Lower lobe of right lung (tissue), 2 donors: ENCODE results near the gene C14orf119. TPM values are rescaled to one million over a fixed set of nuclear protein-coding genes. Genes with fewer than 3 reads are reported as not detected.
A peak's percentile ranks its signal among the peaks of the same experiment; 100 is the strongest.

ENCODE experiments used
- ATAC-seq, 2 donors: fragments of 200-7000 bp; cut with Tn5 transposase; one replicate each; pipeline ENCODE4 v1.9.1; 2020 to 2022; ENCODE audit warnings: mild to moderate bottlenecking in 2 of 2, moderate library complexity in 2 of 2
- DNase-seq: peaks from one replicate; pipeline ENCODE4 v3.0.0-alpha.2; 2020
- H3K27ac ChIP-seq: fragments of 200-600 bp; one replicate; pipeline ENCODE4 v1.8.0; 2022
- H3K27me3 ChIP-seq: fragments of 200-600 bp; one replicate; pipeline ENCODE4 v1.8.0; 2022; ENCODE audit warnings: low read depth
- H3K36me3 ChIP-seq: fragments of 200-600 bp; one replicate; pipeline ENCODE4 v1.8.0; 2022; ENCODE audit warnings: mild to moderate bottlenecking
- H3K4me1 ChIP-seq: fragments of 200-600 bp; one replicate; pipeline ENCODE4 v1.8.0; 2022
- H3K4me3 ChIP-seq: fragments of 200-600 bp; one replicate; pipeline ENCODE4 v1.8.0; 2022; ENCODE audit warnings: mild to moderate bottlenecking
- H3K9me3 ChIP-seq: fragments of 200-600 bp; one replicate; pipeline ENCODE4 v1.8.0; 2022
- CTCF ChIP-seq: fragments of 200-600 bp; IDR thresholded peaks from one replicate; pipeline ENCODE4 v1.8.0; 2022; ENCODE audit warnings: antibody characterized with exemption, mild to moderate bottlenecking
- intact Hi-C: fragments of 100-400 bp; cut with DNase I; formaldehyde crosslinking; loops from one replicate; pipeline ENCODE4 v1.11.0; 2022
- total RNA-seq: library from RNA; stranded (reverse); fragmentation: NEBNext Ultra II Directional; extraction: Animal tissue kit (Norgen Biotek cat#: 25700); gene quantifications from one replicate; pipeline ENCODE4 v1.2.1, GENCODE V29; 2021
- donor health status: DM: no; HTN: yes; CAD: no; lungs with severe emphysema.

C14orf119 gene
- total RNA-seq, 1 donor from 2014 or later: 53.3 TPM

- TF ChIP-seq CTCF: no peak
- peaks cover 4% of the 10 kb centered on the region for H3K36me3 ChIP-seq
- ATAC-seq (no peak), DNase-seq (no peak)
- no peaks in the 10 kb centered on the region for H3K27me3 ChIP-seq
- H3K9me3 ChIP-seq: no peaks in the 10 kb centered on the region
- intact Hi-C loops: no loop called here
- no peak overlapping the region for H3K4me3 ChIP-seq
- no peaks in the 10 kb centered on the region for H3K4me1 ChIP-seq
- H3K27ac ChIP-seq: no peak overlapping the region
These were observed 41.3 kb downstream of the C14orf119 start for GRCh38 chr14:23136566-23137133.

- Histone ChIP-seq H3K9me3 (no peaks in the 10 kb centered on the region), H3K4me1 (peaks cover 2% of the 10 kb centered on the region), H3K27me3 (no peaks in the 10 kb centered on the region), H3K4me3 (no peak overlapping the region), H3K36me3 (peaks cover 4% of the 10 kb centered on the region), H3K27ac (no peak overlapping the region)
- no peak for TF ChIP-seq CTCF
- DNase-seq (no peak), ATAC-seq (peak; percentile 29 to 42)
- intact Hi-C loops: no loop called here
These were observed 42.0 kb downstream of the C14orf119 start for GRCh38 chr14:23137192-23137812.

DNA sequence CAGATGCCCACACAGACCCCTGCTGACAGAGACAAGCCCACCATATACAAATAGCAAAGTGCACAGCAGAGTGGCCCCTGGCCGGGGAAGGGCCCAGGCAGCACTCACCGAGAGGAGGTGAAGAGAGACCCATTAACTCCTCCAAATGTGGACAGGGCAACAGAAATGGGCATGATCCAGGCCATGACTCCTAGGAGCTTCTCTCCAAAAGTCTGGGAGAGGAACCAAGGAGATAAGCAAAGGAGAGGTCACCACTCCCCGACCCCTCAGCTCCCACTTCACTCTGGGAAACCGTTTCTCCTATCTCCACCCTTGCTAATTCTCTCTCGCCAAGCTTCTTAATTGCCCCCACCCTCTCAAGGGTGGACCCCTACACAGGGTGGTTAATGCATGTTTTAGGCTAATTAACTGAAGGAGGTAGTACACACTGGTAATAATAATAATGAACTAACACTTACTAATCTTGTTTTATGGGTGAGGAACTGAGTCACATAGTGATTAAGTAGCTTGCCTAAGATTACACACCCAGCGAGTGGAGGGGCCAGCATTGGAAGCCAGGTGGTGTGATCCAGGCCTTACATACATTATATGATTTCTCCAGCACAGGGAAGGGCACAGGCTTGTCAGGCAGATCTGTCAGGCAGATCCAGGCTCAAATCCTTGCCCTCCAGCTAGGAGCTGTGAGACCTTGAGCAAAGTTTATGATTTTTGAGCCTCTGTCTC, 42.7 kb downstream of the C14orf119 start:
- no peak for TF ChIP-seq CTCF
- Histone ChIP-seq H3K27me3 (no peaks in the 10 kb centered on the region), H3K27ac (no peak overlapping the region), H3K9me3 (no peaks in the 10 kb centered on the region), H3K4me1 (peaks cover 8% of the 10 kb centered on the region), H3K36me3 (peaks cover 8% of the 10 kb centered on the region), H3K4me3 (no peak overlapping the region)
- intact Hi-C loops: no loop called here
- DNase-seq (no peak), ATAC-seq (peak in 1 of 2 donors; percentile 8)

DNA sequence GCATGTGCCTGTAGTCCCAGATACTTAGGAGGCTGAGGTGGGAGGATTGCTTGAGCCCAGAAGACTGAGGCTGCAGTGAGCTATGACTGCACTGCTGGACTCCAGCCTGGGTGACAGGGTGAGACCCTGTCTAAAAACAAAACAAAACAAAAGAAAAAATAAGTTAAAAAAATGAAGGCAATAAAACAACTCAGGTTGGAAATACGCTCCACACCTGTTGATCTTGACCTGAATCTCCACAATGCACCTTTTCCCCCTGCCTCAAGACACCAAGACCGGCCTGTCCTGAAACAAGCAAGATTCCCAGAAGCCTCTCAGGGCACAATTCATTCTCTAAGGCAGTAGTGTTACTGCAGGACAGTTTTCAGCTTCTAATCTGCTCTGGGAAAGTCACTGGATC, 44.6 kb downstream of the C14orf119 start:
- no peak for ATAC-seq
- no peaks in the 10 kb centered on the region for H3K9me3 ChIP-seq
- H3K4me1 ChIP-seq: peaks cover 8% of the 10 kb centered on the region
- TF ChIP-seq CTCF: no peak
- no peak for DNase-seq
- intact Hi-C loops: no loop called here
- no peak overlapping the region for H3K27ac ChIP-seq
- H3K36me3 ChIP-seq: peaks cover 8% of the 10 kb centered on the region
- no peak overlapping the region for H3K4me3 ChIP-seq
- no peaks in the 10 kb centered on the region for H3K27me3 ChIP-seq

DNA sequence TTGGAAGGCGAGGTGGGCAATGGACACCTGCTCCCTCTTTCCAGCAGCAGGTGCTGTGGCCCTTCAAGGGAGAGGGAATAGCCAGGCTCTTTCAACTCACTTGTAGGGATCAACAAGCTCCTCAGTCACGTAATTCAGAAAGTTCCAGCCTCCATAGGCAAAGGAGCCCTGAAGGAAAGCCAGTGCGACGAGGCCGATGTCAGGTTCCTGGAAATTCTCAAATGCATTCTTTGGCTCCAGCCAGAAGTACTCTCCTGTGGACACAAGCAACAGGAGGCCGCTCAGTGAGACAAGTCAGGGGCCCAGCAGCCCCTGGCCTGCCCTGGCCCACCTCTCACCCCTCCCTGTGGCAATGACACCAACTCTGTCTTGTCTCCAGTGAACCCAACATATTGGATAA, 45.1 kb downstream of the C14orf119 start:
- TF ChIP-seq CTCF: no peak
- Histone ChIP-seq H3K27ac (no peak overlapping the region), H3K36me3 (peaks cover 8% of the 10 kb centered on the region), H3K4me1 (peaks cover 8% of the 10 kb centered on the region), H3K9me3 (no peaks in the 10 kb centered on the region), H3K27me3 (no peaks in the 10 kb centered on the region), H3K4me3 (no peak overlapping the region)
- ATAC-seq (no peak), DNase-seq (no peak)
- intact Hi-C loops: no loop called here
